M059J (cell line): Measurements from ENCODE around the gene GJD4. TPM values are rescaled to one million over a fixed set of nuclear protein-coding genes. Genes with fewer than 3 reads are reported as not detected.
A peak's percentile ranks its signal among the peaks of the same experiment; 100 is the strongest.

Experiments used
- DNase-seq: peaks from one replicate; pipeline ENCODE4 v3.0.0-alpha.2; 2012; ENCODE audit warnings: low read depth
- total RNA-seq: library from RNA; depleted of rRNA; stranded (reverse); fragments of >200 nt; shearing (Covaris generic); gene quantifications from 2 replicates; pipeline ENCODE4 v1.2.3, GENCODE V29; 2014

The GJD4 gene
- total RNA-seq, 1 experiment from 2014 or later, result not detected

GRCh38 chr10:35614312-35614711, 9.2 kb downstream of the GJD4 start:
- DNase-seq, result no peak

GRCh38 chr10:35626971-35627507, 21.9 kb downstream of the GJD4 start:
- no peak for DNase-seq

GRCh38 chr10:35631404-35631803, 26.3 kb downstream of the GJD4 start:
- DNase-seq, result no peak

GRCh38 chr10:35632027-35632426, 26.9 kb downstream of the GJD4 start:
- no peak for DNase-seq

- DNase-seq, result peak; percentile 39
These were observed 28.2 kb downstream of the GJD4 start for GRCh38 chr10:35633006-35633980.

GRCh38 chr10:35635576-35635975, 30.4 kb downstream of the GJD4 start:
- DNase-seq, result peak; percentile 61

- DNase-seq, result no peak
These were observed 31.8 kb downstream of the GJD4 start for GRCh38 chr10:35636956-35637355.

- DNase-seq, result no peak
These were observed 32.3 kb downstream of the GJD4 start for GRCh38 chr10:35637462-35637861.

GRCh38 chr10:35638101-35638500, 33.0 kb downstream of the GJD4 start:
- DNase-seq, result no peak

- DNase-seq, result no peak
These were observed 34.0 kb downstream of the GJD4 start for GRCh38 chr10:35639021-35639727.

GRCh38 chr10:35639728-35640401, 34.7 kb downstream of the GJD4 start:
- no peak for DNase-seq

- peak; percentile 24 for DNase-seq
These were observed 35.3 kb downstream of the GJD4 start for GRCh38 chr10:35640474-35640873.

- DNase-seq, result peak; percentile 75
These were observed 36.0 kb downstream of the GJD4 start for GRCh38 chr10:35640951-35641675.

GRCh38 chr10:35641676-35642034, 36.5 kb downstream of the GJD4 start:
- peak; percentile 32 for DNase-seq

GRCh38 chr10:35642035-35642792, 37.1 kb downstream of the GJD4 start, which contains the start of gene FZD8:
Gene FZD8, minus strand, starts transcription at chr10:35642296. Its CDS starts 867 bp downstream, at chr10:35641429.
- peak; percentile 84 for DNase-seq

- DNase-seq, result no peak
These were observed 37.6 kb downstream of the GJD4 start for GRCh38 chr10:35642793-35643114.

- peak; percentile 52 for DNase-seq
These were observed 38.3 kb downstream of the GJD4 start for GRCh38 chr10:35643151-35644049.

- DNase-seq, result no peak
These were observed 39.2 kb downstream of the GJD4 start for GRCh38 chr10:35644050-35644950.
